GM21717 (cell line): Measurements from ENCODE around the gene GRK4.
"Not testable (repeated sequence)": the region's sequence is repeated elsewhere in the genome, so short reads cannot be mapped to it uniquely, and the experiment has no call there.

Source experiments
- ATAC-seq: cut with Tn5 transposase; IDR thresholded peaks from one replicate; pipeline ENCODE4 v1.9.1; 2021; ENCODE audit warnings: mild to moderate bottlenecking, moderate library complexity; ENCODE audit not compliant: unreplicated experiment

The GRK4 gene

GRCh38 chr4:2963175-2963965 is at the start of gene GRK4, which contains the start of gene NOP14:
Gene GRK4 (plus strand): TSS chr4:2963571. CDS start chr4:2964071, 500 bp downstream.
Gene NOP14 (minus strand): TSS chr4:2963406. CDS start chr4:2963319, 87 bp downstream.
- ATAC-seq: peak; percentile 82

- ATAC-seq: no peak
These were observed 48.9 kb upstream of the GRK4 start for GRCh38 chr4:2914256-2915126.

GRCh38 chr4:2915789-2916188 is 47.6 kb upstream of the GRK4 start:
- ATAC-seq: no peak

- ATAC-seq: not testable (repeated sequence)
These were observed 46.7 kb upstream of the GRK4 start for GRCh38 chr4:2916696-2917095.

GRCh38 chr4:2918300-2918699 is 45.1 kb upstream of the GRK4 start:
- not testable (repeated sequence) for ATAC-seq

GRCh38 chr4:2918714-2919113 is 44.7 kb upstream of the GRK4 start:
- ATAC-seq: not testable (repeated sequence)

- not testable (repeated sequence) for ATAC-seq
These were observed 40.8 kb upstream of the GRK4 start for GRCh38 chr4:2922453-2923101.

- ATAC-seq: no peak
These were observed 40.2 kb upstream of the GRK4 start for GRCh38 chr4:2923141-2923551.

GRCh38 chr4:2923668-2924173 is 39.6 kb upstream of the GRK4 start:
- ATAC-seq: no peak

- ATAC-seq: no peak
These were observed 39.1 kb upstream of the GRK4 start for GRCh38 chr4:2924286-2924685.

GRCh38 chr4:2924765-2925301 is 38.5 kb upstream of the GRK4 start:
- no peak for ATAC-seq

- ATAC-seq: no peak
These were observed 37.9 kb upstream of the GRK4 start for GRCh38 chr4:2925496-2925895.

GRCh38 chr4:2925931-2926860 is 37.2 kb upstream of the GRK4 start:
- no peak for ATAC-seq

GRCh38 chr4:2927016-2927695 is 36.2 kb upstream of the GRK4 start:
- no peak for ATAC-seq

- ATAC-seq: no peak
These were observed 35.7 kb upstream of the GRK4 start for GRCh38 chr4:2927696-2928075.

GRCh38 chr4:2928242-2929176 is 34.9 kb upstream of the GRK4 start:
- no peak for ATAC-seq

GRCh38 chr4:2929469-2929868 is 33.9 kb upstream of the GRK4 start:
- ATAC-seq: no peak

GRCh38 chr4:2930135-2930757 is 33.1 kb upstream of the GRK4 start:
- no peak for ATAC-seq
